SK-N-SH (cell line): ENCODE data around the gene JPH2. TPM values are rescaled to one million over a fixed set of nuclear protein-coding genes. Genes with fewer than 3 reads are reported as not detected.

Source experiments
- CTCF ChIA-PET: fragments of 300-600, 350-600 bp; formaldehyde crosslinking; extraction: SDS; loops from one replicate; lab custom pipeline; 2021; lab: Yijun Ruan, JAX
- POLR2A ChIA-PET: fragments of 350-600 bp; sonication (Branson Sonifier 250); formaldehyde crosslinking; extraction: SDS; loops from one replicate; lab custom pipeline; 2020; ENCODE audit warnings: antibody characterized with exemption, inconsistent platforms; lab: Yijun Ruan, JAX
- DNase-seq: peaks from one replicate; pipeline ENCODE4 v3.0.0; 2012
- H2AFZ ChIP-seq: fragments of 200-600 bp; sonication (generic); 2 replicates; pipeline ENCODE4 v1.8.1; 2016; ENCODE audit warnings: antibody characterized with exemption, mild to moderate bottlenecking, low read depth
- H3F3A ChIP-seq: fragments of 200-600 bp; sonication (generic); replicated peaks from 2 replicates; pipeline ENCODE3; 2016; ENCODE audit warnings: antibody characterized with exemption, mild to moderate bottlenecking; ENCODE audit not compliant: insufficient read depth
- H3K27ac ChIP-seq, 2 experiments: fragments of 200-500 bp in 1 of 2; fragments of 200-600 bp in 1 of 2; sonication (Bioruptor generic) in 1 of 2; sonication (generic), shearing (Covaris generic) in 1 of 2; 2 replicates each; pipeline versions ENCODE4 v1.5.1 to v1.6.1; 2014 to 2016; ENCODE audit warnings: low read depth in 2 of 2, inconsistent platforms in 1 of 2, low read length in 1 of 2, mild to moderate bottlenecking in 1 of 2, mixed read lengths in 1 of 2
- H3K27me3 ChIP-seq: fragments of 200-600 bp; sonication (generic), shearing (Covaris generic); 2 replicates; pipeline ENCODE4 v1.6.1; 2016; ENCODE audit warnings: mixed run types; ENCODE audit not compliant: insufficient read depth
- H3K36me3 ChIP-seq, 2 experiments: fragments of 200-500 bp in 1 of 2; fragments of 200-600 bp in 1 of 2; sonication (Bioruptor generic) in 1 of 2; sonication (generic) in 1 of 2; replicated peaks in 1 of 2; 2 replicates each; pipeline versions ENCODE3 to v1.5.1; 2014 to 2016; ENCODE audit warnings: low read length in 1 of 2, mild to moderate bottlenecking in 1 of 2; ENCODE audit not compliant: insufficient read depth in 2 of 2, control insufficient read depth in 1 of 2
- H3K4me1 ChIP-seq, 2 experiments: fragments of 200-500 bp in 1 of 2; fragments of 200-600 bp in 1 of 2; sonication (Bioruptor generic) in 1 of 2; sonication (generic), shearing (Covaris generic) in 1 of 2; 2 replicates each; pipeline versions ENCODE4 v1.5.1 to v1.6.1; 2014 to 2016; ENCODE audit warnings: low read depth in 1 of 2, low read length in 1 of 2, mixed run types in 1 of 2; ENCODE audit not compliant: insufficient read depth in 2 of 2, control insufficient read depth in 1 of 2
- H3K4me2 ChIP-seq: fragments of 200-600 bp; sonication (generic), shearing (Covaris generic); 2 replicates; pipeline ENCODE4 v1.6.1; 2017; ENCODE audit warnings: mixed run types
- H3K4me3 ChIP-seq, 2 experiments: fragments of 200-500 bp in 1 of 2; fragments of 200-600 bp in 1 of 2; sonication (Bioruptor generic) in 1 of 2; sonication (generic), shearing (Covaris generic) in 1 of 2; 2 replicates each; pipeline versions ENCODE4 v1.5.1 to v1.8.1; 2014 to 2016; ENCODE audit warnings: low read depth in 2 of 2, inconsistent platforms in 1 of 2, low read length in 1 of 2, mild to moderate bottlenecking in 1 of 2, mixed read lengths in 1 of 2, moderate library complexity in 1 of 2
- H3K79me2 ChIP-seq: fragments of 200-600 bp; sonication (generic); 2 replicates; pipeline ENCODE4 v1.8.1; 2017; ENCODE audit warnings: mild to moderate bottlenecking; ENCODE audit not compliant: insufficient read depth
- H3K9ac ChIP-seq: fragments of 200-600 bp; sonication (generic); 2 replicates; pipeline ENCODE4 v1.6.1; 2017; ENCODE audit warnings: mixed run types
- H3K9me2 ChIP-seq: fragments of 200-600 bp; sonication (generic); 2 replicates; pipeline ENCODE4 v1.6.1; 2017; ENCODE audit warnings: mixed run types
- H3K9me3 ChIP-seq: fragments of 200-600 bp; sonication (generic); 2 replicates; pipeline ENCODE4 v1.6.1; 2017; ENCODE audit warnings: mixed run types, mild to moderate bottlenecking, moderate library complexity
- H4K20me1 ChIP-seq: fragments of 200-600 bp; sonication (generic); 2 replicates; pipeline ENCODE4 v1.6.1; 2017; ENCODE audit warnings: mild to moderate bottlenecking, mixed run types; ENCODE audit not compliant: insufficient read depth
- EP300 ChIP-seq, 2 experiments: IDR thresholded peaks; 2 replicates each; pipeline versions ENCODE4 v1.4.0 to v1.6.1; 2012; ENCODE audit warnings: borderline replicate concordance in 1 of 2, low read depth in 1 of 2, low read length in 1 of 2
- FOSL2 ChIP-seq: IDR thresholded peaks from 2 replicates; pipeline ENCODE4 v1.4.0; 2012; ENCODE audit warnings: low read depth, mild to moderate bottlenecking, moderate library complexity, borderline replicate concordance
- FOXJ3 ChIP-seq: sonication (generic); formaldehyde crosslinking; IDR thresholded peaks from 2 replicates; pipeline ENCODE4 v1.5.1; 2020; ENCODE audit warnings: mild to moderate bottlenecking, missing genetic modification reagents
- FOXM1 ChIP-seq: IDR thresholded peaks from 2 replicates; pipeline ENCODE4 v1.4.0; 2012; ENCODE audit warnings: low read depth, mild to moderate bottlenecking
- GABPA ChIP-seq: IDR thresholded peaks from 2 replicates; pipeline ENCODE4 v1.4.0; 2012; ENCODE audit warnings: low read depth, mild to moderate bottlenecking
- JUND ChIP-seq: IDR thresholded peaks from 2 replicates; pipeline ENCODE4 v1.4.0; 2012
- NRF1 ChIP-seq: IDR thresholded peaks from 2 replicates; pipeline ENCODE4 v1.6.1; 2012; ENCODE audit warnings: low read depth, mild to moderate bottlenecking, low read length
- PBX3 ChIP-seq: IDR thresholded peaks from 2 replicates; pipeline ENCODE4; 2012
- POLR2AphosphoS5 ChIP-seq: IDR thresholded peaks from 2 replicates; pipeline ENCODE4 v1.6.1; 2012; ENCODE audit warnings: low read depth, low read length
- RFX5 ChIP-seq: IDR thresholded peaks from 2 replicates; pipeline ENCODE4 v1.6.1; 2012; ENCODE audit warnings: mild to moderate bottlenecking, improper control_type of control experiment, low read length
- SMC3 ChIP-seq: IDR thresholded peaks from 2 replicates; pipeline ENCODE4 v1.6.1; 2012; ENCODE audit warnings: low read depth, low read length, improper control_type of control experiment
- TCF12 ChIP-seq: IDR thresholded peaks from 2 replicates; pipeline ENCODE4 v1.4.0; 2012
- TEAD4 ChIP-seq: IDR thresholded peaks from 2 replicates; pipeline ENCODE4 v1.4.0; 2012; ENCODE audit warnings: mild to moderate bottlenecking, borderline replicate concordance; ENCODE audit not compliant: insufficient read depth
- YY1 ChIP-seq: IDR thresholded peaks from 2 replicates; pipeline ENCODE4 v1.4.0; 2012; ENCODE audit warnings: low read depth, mild to moderate bottlenecking
- ZBTB33 ChIP-seq: IDR thresholded peaks from 2 replicates; pipeline ENCODE4 v1.4.0; 2012; ENCODE audit warnings: low read depth, borderline replicate concordance
- WGBS: methylation state at CpG from one replicate; pipeline ENCODE4 v1.1.6; 2017; ENCODE audit warnings: low lambda C conversion rate; 5-methylcytosine and 5-hydroxymethylcytosine counted together
- polyA plus RNA-seq, 3 experiments: library from polyadenylated mRNA; depleted of rRNA; stranded (reverse); fragments of >200 nt; gene quantifications; 2 replicates each; pipeline ENCODE4 v1.2.3, GENCODE V29; 2012

JPH2 gene
- polyA plus RNA-seq, 1 of the 3 experiments (the other 2 are of a cell fraction), result 0.67 TPM

- Histone ChIP-seq H3K9me3 (no peaks in the 10 kb centered on the region), H3K4me2 (peak overlapping the region; percentile 1; the same call in 1 of the 2 replicates), H3K9ac (no peak overlapping the region), H3K4me1 (peaks cover 5 to 16% of the 10 kb centered on the region in 2 experiments; a peak in 3 of 4 replicates), H3K79me2 (no peaks in the 10 kb centered on the region), H3K4me3 (no peak overlapping the region)
- POLR2A ChIA-PET, result no interaction called here
- 61% methylated on average over 6 of the region's 6 CpGs for WGBS
- no peak for DNase-seq
- TF ChIP-seq EP300 (IDR thresholded peaks at IDR 0.05; ENCODE audit: borderline replicate concordance in 1 of 2, low read depth in 1 of 2, low read length in 1 of 2), result peak in 1 of 2 experiments; percentile 24; a peak in 1 of 4 replicates
- TF ChIP-seq POLR2AphosphoS5, result 0 out of 2 replicates have a peak, but pooled peaks have one; percentile 14
- TF ChIP-seq RFX5, result no peak
- TF ChIP-seq JUND, result peak; percentile 34
- 0 out of 2 replicates have a peak, but pooled peaks have one; percentile 8 for TF ChIP-seq FOSL2
- no peak for TF ChIP-seq FOXM1
- peak; percentile 81 for TF ChIP-seq TCF12
- TF ChIP-seq PBX3, result peak; percentile 59
- TF ChIP-seq, all 33 proteins: peak for 6
- Histone ChIP-seq H3K27ac (peak overlapping the region in 1 of 2 experiments; percentile 14; a peak in 1 of 4 replicates), H4K20me1 (no peaks in the 10 kb centered on the region), H2AFZ (no peak overlapping the region), H3K36me3 (no peaks in the 10 kb centered on the region), H3F3A (peaks cover 3% of the 10 kb centered on the region), H3K9me2 (no peaks in the 10 kb centered on the region), H3K27me3 (no peaks in the 10 kb centered on the region)
- CTCF ChIA-PET, result interaction anchor here (1.0 to 4.3 kb wide), 4 partner anchors 14 to 213 kb away, joined by 3 to 22 read pairs (median 10); no protein-coding TSS in a partner anchor
Observed at GRCh38 chr20:44171775-44172571, 15.0 kb downstream of the JPH2 start.

- Histone ChIP-seq H2AFZ (no peak overlapping the region), H3K9me3 (no peaks in the 10 kb centered on the region), H3K79me2 (no peaks in the 10 kb centered on the region), H3K9ac (no peak overlapping the region), H3K4me2 (no peak overlapping the region), H3K36me3 (no peaks in the 10 kb centered on the region), H3K27ac (no peak overlapping the region), H3K4me3 (no peak overlapping the region), H3K9me2 (no peaks in the 10 kb centered on the region), H3K27me3 (no peaks in the 10 kb centered on the region), H3F3A (peaks cover 14% of the 10 kb centered on the region), H3K4me1 (peaks cover 5 to 27% of the 10 kb centered on the region in 2 experiments; a peak in 3 of 4 replicates), H4K20me1 (no peaks in the 10 kb centered on the region)
- ChIA-PET POLR2A (no interaction called here), CTCF (interaction anchor here (1.5 to 4.3 kb wide), 2 partner anchors 13 to 54 kb away, joined by 3 to 22 read pairs; no protein-coding TSS in a partner anchor)
- 66% methylated on average over 7 of the region's 7 CpGs for WGBS
- TF ChIP-seq GABPA (no peak), FOXJ3 (CRISPR knock-in tag) (no peak), SMC3 (no peak), YY1 (no peak), NRF1 (no peak), TCF12 (no peak), FOSL2 (no peak), ZBTB33 (no peak), TEAD4 (no peak), JUND (no peak)
- no peak for DNase-seq
Observed at GRCh38 chr20:44170816-44171410, 16.1 kb downstream of the JPH2 start.
